CD4-positive, CD25-positive, alpha-beta regulatory T cell (primary cell): ENCODE data around the gene C1QTNF2. TPM values are rescaled to one million over a fixed set of nuclear protein-coding genes. Genes with fewer than 3 reads are reported as not detected.

ENCODE experiments used
- ATAC-seq, 2 donors: fragments of 150-1000 bp; cut with Tn5 transposase; one replicate each; pipeline ENCODE4 v1.10.0; 2021; ENCODE audit warnings: low read depth in 2 of 2, moderate number of reproducible peaks in 2 of 2, moderate library complexity in 1 of 2
- DNase-seq, 3 donors: peaks; one replicate each; pipeline versions ENCODE4 v3.0.0 to v3.0.0-alpha.2; 2012 to 2022; ENCODE audit warnings: mixed read lengths in 1 of 3
- H3K27ac ChIP-seq: one replicate; pipeline ENCODE4 v1.7.0; 2013; ENCODE audit warnings: mild to moderate bottlenecking, low read length; ENCODE audit not compliant: insufficient read depth, poor library complexity, severe bottlenecking
- H3K27me3 ChIP-seq: one replicate; pipeline ENCODE4 v1.7.0; 2013; ENCODE audit warnings: low read length; ENCODE audit not compliant: control insufficient read depth, insufficient read depth
- H3K36me3 ChIP-seq: one replicate; pipeline ENCODE4 v1.7.0; 2013; ENCODE audit warnings: mild to moderate bottlenecking, low read length, moderate library complexity; ENCODE audit not compliant: control insufficient read depth, insufficient read depth
- H3K4me1 ChIP-seq: 2 replicates; pipeline ENCODE4 v1.7.0; 2013; ENCODE audit warnings: mild to moderate bottlenecking, low read length; ENCODE audit not compliant: insufficient read depth, control insufficient read depth, poor library complexity, severe bottlenecking
- H3K4me3 ChIP-seq: one replicate; pipeline ENCODE4 v1.7.0; 2013; ENCODE audit warnings: low read depth, mild to moderate bottlenecking, low read length, moderate library complexity
- H3K9me3 ChIP-seq, 2 experiments: 1 replicate in 1 of 2; 2 replicates in 1 of 2; pipeline ENCODE4 v1.7.0; 2013; ENCODE audit warnings: low read length in 2 of 2, mild to moderate bottlenecking in 1 of 2, moderate library complexity in 1 of 2; ENCODE audit not compliant: control insufficient read depth in 2 of 2
- H3K27ac Mint-ChIP-seq, 3 donors: one replicate each; pipeline ENCODE4 v1.8.0; 2020 to 2022; ENCODE audit warnings: mild to moderate bottlenecking in 3 of 3, mixed read lengths in 3 of 3, moderate library complexity in 2 of 3
- H3K27me3 Mint-ChIP-seq: one replicate; pipeline ENCODE4 v1.8.0; 2022; ENCODE audit warnings: mild to moderate bottlenecking, mixed read lengths
- H3K36me3 Mint-ChIP-seq: one replicate; pipeline ENCODE4 v1.8.0; 2020; ENCODE audit warnings: mixed read lengths
- H3K4me1 Mint-ChIP-seq, 4 donors: one replicate each; pipeline ENCODE4 v1.8.0; 2020 to 2022; ENCODE audit warnings: mixed read lengths in 4 of 4, mild to moderate bottlenecking in 1 of 4
- H3K4me3 Mint-ChIP-seq, 4 donors: one replicate each; pipeline ENCODE4 v1.8.0; 2020 to 2022; ENCODE audit warnings: mild to moderate bottlenecking in 4 of 4, mixed read lengths in 4 of 4, moderate library complexity in 3 of 4
- H3K9me3 Mint-ChIP-seq, 7 donors: one replicate each; pipeline ENCODE4 v1.8.0; 2020 to 2022; ENCODE audit warnings: mixed read lengths in 7 of 7, mild to moderate bottlenecking in 3 of 7, moderate library complexity in 2 of 7
- polyA plus RNA-seq, 4 donors: library from polyadenylated mRNA; unstranded; fragments of 300-500 nt; fragmentation: Illumina TruSeq; gene quantifications; one replicate each; pipeline ENCODE4 v1.2.3, GENCODE V29; 2021
- total RNA-seq: library from RNA; stranded (reverse); gene quantifications from one replicate; pipeline ENCODE4 v1.2.3, GENCODE V29; 2022

C1QTNF2 gene
- total and polyA plus RNA-seq, 5 donors from 2014 or later: not detected

GRCh38 chr5:160379511-160379910, 9.1 kb upstream of the C1QTNF2 start:
- Mint-ChIP-seq H3K27me3 (peaks cover 33% of the 10 kb centered on the region), H3K36me3 (no peaks in the 10 kb centered on the region), H3K4me1 (no peaks in the 10 kb centered on the region), H3K4me3 (no peak overlapping the region), H3K9me3 (peaks cover 0 to 3% (median 0%) of the 10 kb centered on the region in 7 donors), H3K27ac (no peak overlapping the region)
- Histone ChIP-seq H3K27me3 (peaks cover 20% of the 10 kb centered on the region), H3K27ac (no peak overlapping the region), H3K4me1 (no peaks in the 10 kb centered on the region), H3K4me3 (no peak overlapping the region), H3K36me3 (no peaks in the 10 kb centered on the region), H3K9me3 (no peaks in the 10 kb centered on the region)
- no peak for DNase-seq
- ATAC-seq: no peak

DNA sequence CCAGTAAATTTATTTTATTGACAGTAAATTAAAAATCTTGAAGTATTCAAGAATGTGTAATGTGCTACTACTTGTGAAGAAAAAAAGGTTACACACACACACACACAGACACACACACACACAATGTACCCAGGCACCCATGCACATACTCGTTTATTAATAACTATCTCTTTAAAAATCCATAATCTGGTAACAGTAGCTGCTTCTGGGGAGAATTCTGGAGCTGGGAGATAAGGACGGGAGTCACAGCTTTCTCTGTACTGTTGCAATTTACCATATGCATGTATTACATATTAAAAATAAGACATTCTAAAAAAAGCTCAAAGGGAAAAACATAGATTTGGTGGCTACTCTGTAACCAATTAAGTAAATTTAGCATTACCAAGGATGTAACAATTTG, 7.9 kb upstream of the C1QTNF2 start:
- Histone ChIP-seq H3K27me3 (peaks cover 24% of the 10 kb centered on the region), H3K36me3 (no peaks in the 10 kb centered on the region), H3K27ac (no peak overlapping the region), H3K9me3 (no peaks in the 10 kb centered on the region), H3K4me3 (no peak overlapping the region), H3K4me1 (no peaks in the 10 kb centered on the region)
- Mint-ChIP-seq H3K4me3 (no peak overlapping the region), H3K36me3 (no peaks in the 10 kb centered on the region), H3K4me1 (no peaks in the 10 kb centered on the region), H3K27me3 (peaks cover 34% of the 10 kb centered on the region), H3K27ac (no peak overlapping the region), H3K9me3 (no peaks in the 10 kb centered on the region)
- ATAC-seq (no peak), DNase-seq (no peak)

DNA sequence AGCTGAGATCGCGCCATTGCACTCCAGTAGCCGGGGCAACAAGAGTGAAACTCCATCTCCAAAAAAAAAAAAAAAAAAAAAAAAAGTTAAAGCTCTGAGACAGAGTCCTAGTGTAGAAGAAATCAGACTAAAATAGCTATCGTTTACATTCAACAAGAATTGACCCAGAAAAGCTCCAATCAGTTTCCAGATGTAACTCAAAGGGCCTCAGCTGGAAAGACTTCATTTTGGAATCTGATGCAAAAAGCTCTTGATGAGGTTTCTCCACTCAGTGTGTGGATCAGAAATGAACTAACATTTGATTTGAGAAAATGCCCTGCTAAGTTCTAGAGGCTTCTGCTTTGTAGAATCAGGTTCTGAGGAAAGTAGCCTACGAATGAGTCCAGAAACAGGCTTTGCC, 7.2 kb upstream of the C1QTNF2 start:
- Mint-ChIP-seq H3K9me3 (no peaks in the 10 kb centered on the region), H3K4me3 (no peak overlapping the region), H3K4me1 (no peaks in the 10 kb centered on the region), H3K27me3 (peaks cover 36% of the 10 kb centered on the region), H3K36me3 (no peaks in the 10 kb centered on the region), H3K27ac (no peak overlapping the region)
- no peak overlapping the region for H3K27ac ChIP-seq
- no peak overlapping the region for H3K4me3 ChIP-seq
- ATAC-seq (no peak), DNase-seq (no peak)
- H3K9me3 ChIP-seq: no peaks in the 10 kb centered on the region
- peaks cover 28% of the 10 kb centered on the region for H3K27me3 ChIP-seq
- H3K4me1 ChIP-seq: no peaks in the 10 kb centered on the region
- H3K36me3 ChIP-seq: no peaks in the 10 kb centered on the region

DNA sequence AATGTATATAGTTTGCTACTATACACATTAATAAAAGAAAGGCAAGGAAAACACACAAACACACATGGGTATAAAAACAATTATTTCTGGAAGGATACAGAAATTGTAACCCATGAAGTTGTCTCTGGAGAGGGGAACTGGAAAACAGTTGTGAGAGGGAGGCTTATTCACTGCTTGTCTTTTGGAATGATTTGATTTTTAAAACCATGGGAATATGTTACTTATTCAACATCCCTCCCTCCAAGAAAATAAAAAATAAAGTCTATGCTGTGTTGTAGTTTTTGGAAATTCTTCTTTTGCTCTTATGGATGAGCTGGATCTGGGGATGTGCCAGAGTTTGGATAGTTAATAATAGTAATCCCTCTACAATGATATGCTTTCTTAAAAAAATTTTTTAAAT, 6.0 kb upstream of the C1QTNF2 start:
- Mint-ChIP-seq H3K27ac (no peak overlapping the region), H3K4me1 (no peaks in the 10 kb centered on the region), H3K4me3 (no peak overlapping the region), H3K9me3 (no peaks in the 10 kb centered on the region), H3K36me3 (no peaks in the 10 kb centered on the region), H3K27me3 (peaks cover 49% of the 10 kb centered on the region)
- no peak for ATAC-seq
- Histone ChIP-seq H3K27ac (no peak overlapping the region), H3K4me1 (no peaks in the 10 kb centered on the region), H3K27me3 (peaks cover 35% of the 10 kb centered on the region), H3K36me3 (no peaks in the 10 kb centered on the region), H3K4me3 (no peak overlapping the region), H3K9me3 (no peaks in the 10 kb centered on the region)
- no peak for DNase-seq

GRCh38 chr5:160375701-160376100, 5.3 kb upstream of the C1QTNF2 start:
- Mint-ChIP-seq H3K4me3 (no peak overlapping the region), H3K36me3 (no peaks in the 10 kb centered on the region), H3K4me1 (peaks cover 0 to 5% (median 0%) of the 10 kb centered on the region in 4 donors), H3K27me3 (peaks cover 56% of the 10 kb centered on the region), H3K27ac (no peak overlapping the region), H3K9me3 (no peaks in the 10 kb centered on the region)
- Histone ChIP-seq H3K27ac (no peak overlapping the region), H3K36me3 (no peaks in the 10 kb centered on the region), H3K4me1 (no peaks in the 10 kb centered on the region), H3K9me3 (no peaks in the 10 kb centered on the region), H3K27me3 (peaks cover 40% of the 10 kb centered on the region), H3K4me3 (no peak overlapping the region)
- DNase-seq (no peak), ATAC-seq (no peak)

DNA sequence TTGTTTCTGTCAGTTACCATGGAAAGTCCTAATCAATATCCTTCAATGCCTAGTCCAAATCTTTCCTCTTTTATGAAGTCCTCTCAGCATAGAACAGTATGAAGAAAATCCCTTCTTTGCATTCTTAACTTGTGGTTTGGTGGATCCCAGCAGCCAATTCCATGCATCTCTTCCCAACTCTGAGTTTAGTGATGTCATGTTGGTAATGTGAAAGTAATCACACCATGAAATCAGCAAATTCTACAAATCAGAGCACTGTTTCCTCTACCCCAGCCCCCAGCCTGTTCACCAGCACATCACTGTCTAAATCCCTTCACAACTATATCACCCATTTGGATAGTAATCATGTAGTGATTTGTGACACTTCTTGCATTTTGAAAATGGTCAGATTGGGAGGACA, 4.7 kb upstream of the C1QTNF2 start:
- Mint-ChIP-seq H3K4me1 (peaks cover 0 to 7% (median 0%) of the 10 kb centered on the region in 4 donors), H3K27ac (no peak overlapping the region), H3K27me3 (peaks cover 54% of the 10 kb centered on the region), H3K36me3 (no peaks in the 10 kb centered on the region), H3K9me3 (no peaks in the 10 kb centered on the region), H3K4me3 (no peak overlapping the region)
- Histone ChIP-seq H3K36me3 (no peaks in the 10 kb centered on the region), H3K27me3 (peaks cover 39% of the 10 kb centered on the region), H3K9me3 (no peaks in the 10 kb centered on the region), H3K27ac (no peak overlapping the region), H3K4me3 (no peak overlapping the region), H3K4me1 (peaks cover 2% of the 10 kb centered on the region)
- ATAC-seq (no peak), DNase-seq (no peak)

DNA sequence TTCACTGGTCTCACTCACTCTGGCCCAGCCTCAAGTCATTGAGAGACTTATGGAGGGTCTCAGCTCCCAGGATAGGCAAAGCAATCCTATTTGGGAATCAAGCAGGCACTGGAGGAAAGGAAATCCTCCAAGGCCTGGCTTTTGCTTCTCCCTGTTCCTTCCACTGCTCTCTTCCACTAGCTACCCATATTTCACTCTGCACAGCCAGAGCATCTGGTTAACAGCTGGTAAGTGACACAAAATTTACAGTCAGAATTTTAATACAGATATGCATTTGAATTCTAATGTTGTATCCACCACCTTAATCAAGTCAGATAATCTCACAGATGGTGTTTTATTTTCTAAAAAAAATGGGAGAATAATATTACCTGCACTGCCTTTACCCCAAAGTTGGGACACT, 868 bp upstream of the C1QTNF2 start:
- Mint-ChIP-seq H3K27me3 (peaks cover 53% of the 10 kb centered on the region), H3K9me3 (no peaks in the 10 kb centered on the region), H3K4me3 (peak overlapping the region in 1 of 4 donors; percentile 56), H3K4me1 (peaks cover 0 to 17% (median 3%) of the 10 kb centered on the region in 4 donors), H3K27ac (no peak overlapping the region), H3K36me3 (no peaks in the 10 kb centered on the region)
- peaks cover 47% of the 10 kb centered on the region for H3K27me3 ChIP-seq
- DNase-seq (no peak), ATAC-seq (no peak)
- H3K4me1 ChIP-seq: peaks cover 5% of the 10 kb centered on the region
- H3K27ac ChIP-seq: no peak overlapping the region
- H3K36me3 ChIP-seq: no peaks in the 10 kb centered on the region
- H3K4me3 ChIP-seq: no peak overlapping the region
- H3K9me3 ChIP-seq: no peaks in the 10 kb centered on the region

- H3K4me1 ChIP-seq: peaks cover 5% of the 10 kb centered on the region
- Mint-ChIP-seq H3K4me1 (peaks cover 0 to 17% (median 3%) of the 10 kb centered on the region in 4 donors), H3K36me3 (no peaks in the 10 kb centered on the region), H3K9me3 (no peaks in the 10 kb centered on the region), H3K27ac (no peak overlapping the region), H3K4me3 (peak overlapping the region in 2 of 4 donors; percentile 39 to 56), H3K27me3 (peaks cover 54% of the 10 kb centered on the region)
- H3K27ac ChIP-seq: no peak overlapping the region
- H3K9me3 ChIP-seq: no peaks in the 10 kb centered on the region
- no peak for ATAC-seq
- H3K4me3 ChIP-seq: no peak overlapping the region
- H3K36me3 ChIP-seq: no peaks in the 10 kb centered on the region
- peaks cover 50% of the 10 kb centered on the region for H3K27me3 ChIP-seq
- DNase-seq: no peak
Measured at GRCh38 chr5:160370713-160371034, 248 bp upstream of the C1QTNF2 start.
